Measurements from ENCODE around the gene SFT2D2.

SFT2D2 gene

GRCh38 chr1:168224991-168225390 lies 813 bp upstream of the SFT2D2 start:
- in situ Hi-C loops (cut with HindIII; ENCODE audit: low pct_ligation_motif_present, low sequenced_read_pairs): no loop called here
- Histone ChIP-seq H3K27me3 (replicated peaks) (no peaks in the 10 kb centered on the region), H3K4me3 (ENCODE audit: low read depth, low read length) (no peak overlapping the region), H3K27ac (no peak overlapping the region), H3K36me3 (replicated peaks) (no peaks in the 10 kb centered on the region)
- no peak for DNase-seq
- no peak for TF ChIP-seq CTCF (IDR thresholded peaks at IDR 0.05; ENCODE audit: low read depth, low read length, missing control alignments)

GRCh38 chr1:168227620-168228019 lies 1.8 kb downstream of the SFT2D2 start:
- in situ Hi-C loops (cut with HindIII; ENCODE audit: low pct_ligation_motif_present, low sequenced_read_pairs): no loop called here
- TF ChIP-seq CTCF (IDR thresholded peaks at IDR 0.05; ENCODE audit: low read depth, low read length, missing control alignments): no peak
- Histone ChIP-seq H3K27me3 (replicated peaks) (no peaks in the 10 kb centered on the region), H3K36me3 (replicated peaks) (peaks cover 5% of the 10 kb centered on the region), H3K4me3 (ENCODE audit: low read depth, low read length) (peak overlapping the region; percentile 22), H3K27ac (no peak overlapping the region)
- DNase-seq: no peak

GRCh38 chr1:168229893-168230292 lies 4.1 kb downstream of the SFT2D2 start:
- peaks cover 22% of the 10 kb centered on the region for H3K36me3 ChIP-seq (replicated peaks)
- H3K4me3 ChIP-seq (ENCODE audit: low read depth, low read length): no peak overlapping the region
- DNase-seq: no peak
- in situ Hi-C loops (cut with HindIII; ENCODE audit: low pct_ligation_motif_present, low sequenced_read_pairs): no loop called here
- H3K27me3 ChIP-seq (replicated peaks): no peaks in the 10 kb centered on the region
- no peak for TF ChIP-seq CTCF (IDR thresholded peaks at IDR 0.05; ENCODE audit: low read depth, low read length, missing control alignments)
- H3K27ac ChIP-seq: no peak overlapping the region

- H3K4me3 ChIP-seq (ENCODE audit: low read depth, low read length): no peak overlapping the region
- H3K27ac ChIP-seq: no peak overlapping the region
- TF ChIP-seq CTCF (IDR thresholded peaks at IDR 0.05; ENCODE audit: low read depth, low read length, missing control alignments): no peak
- no peak for DNase-seq
- H3K36me3 ChIP-seq (replicated peaks): peaks cover 22% of the 10 kb centered on the region
- in situ Hi-C loops (cut with HindIII; ENCODE audit: low pct_ligation_motif_present, low sequenced_read_pairs): no loop called here
- H3K27me3 ChIP-seq (replicated peaks): no peaks in the 10 kb centered on the region
Measured at GRCh38 chr1:168230709-168231108, 4.9 kb downstream of the SFT2D2 start.

- Histone ChIP-seq H3K27me3 (replicated peaks) (no peaks in the 10 kb centered on the region), H3K27ac (no peak overlapping the region), H3K4me3 (ENCODE audit: low read depth, low read length) (no peak overlapping the region), H3K36me3 (replicated peaks) (peaks cover 31% of the 10 kb centered on the region)
- in situ Hi-C loops (cut with HindIII; ENCODE audit: low pct_ligation_motif_present, low sequenced_read_pairs): no loop called here
- peak; percentile 84 for TF ChIP-seq CTCF (IDR thresholded peaks at IDR 0.05; ENCODE audit: low read depth, low read length, missing control alignments)
- DNase-seq: peak; percentile 53
Measured at GRCh38 chr1:168234846-168235547, 9.2 kb downstream of the SFT2D2 start.

- no peak for DNase-seq
- Histone ChIP-seq H3K4me3 (ENCODE audit: low read depth, low read length) (no peak overlapping the region), H3K27me3 (replicated peaks) (no peaks in the 10 kb centered on the region), H3K36me3 (replicated peaks) (peaks cover 31% of the 10 kb centered on the region), H3K27ac (no peak overlapping the region)
- no peak for TF ChIP-seq CTCF (IDR thresholded peaks at IDR 0.05; ENCODE audit: low read depth, low read length, missing control alignments)
- in situ Hi-C loops (cut with HindIII; ENCODE audit: low pct_ligation_motif_present, low sequenced_read_pairs): no loop called here
Measured at GRCh38 chr1:168235548-168235885, 9.7 kb downstream of the SFT2D2 start.

Measured in brain microvascular endothelial cell (primary cell).